Smooth muscle cell (in vitro differentiated cells): Measurements from ENCODE around the gene ACAT2. TPM values are rescaled to one million over a fixed set of nuclear protein-coding genes. Genes with fewer than 3 reads are reported as not detected.

ENCODE experiments used
- DNase-seq: peaks from one replicate; lab custom pipeline; 2025; ENCODE audit not compliant: unreplicated experiment; lab: John Stamatoyannopoulos, UW
- H2AFZ ChIP-seq: fragments of 200-600 bp; sonication (generic); 2 replicates; pipeline ENCODE4 v1.6.0; 2016; ENCODE audit warnings: antibody characterized with exemption, low read depth, mild to moderate bottlenecking
- H3F3A ChIP-seq: fragments of 200-600 bp; sonication (generic); 2 replicates; pipeline ENCODE4 v1.6.0; 2017; ENCODE audit warnings: antibody characterized with exemption, low read depth
- H3K27ac ChIP-seq: fragments of 200-600 bp; sonication (generic); 2 replicates; pipeline ENCODE4 v1.5.1; 2016; ENCODE audit warnings: low read depth, mild to moderate bottlenecking
- H3K27me3 ChIP-seq: fragments of 200-600 bp; sonication (generic); 2 replicates; pipeline ENCODE4 v1.6.1; 2016; ENCODE audit warnings: low read depth, mild to moderate bottlenecking
- H3K36me3 ChIP-seq: fragments of 200-600 bp; sonication (generic); 2 replicates; pipeline ENCODE4 v1.5.1; 2016; ENCODE audit warnings: low read depth
- H3K4me1 ChIP-seq: fragments of 200-600 bp; sonication (generic); 2 replicates; pipeline ENCODE4 v1.5.1; 2016; ENCODE audit warnings: low read depth
- H3K4me2 ChIP-seq: fragments of 200-600 bp; sonication (generic); 2 replicates; pipeline ENCODE4 v1.6.0; 2016; ENCODE audit warnings: mild to moderate bottlenecking
- H3K4me3 ChIP-seq: fragments of 200-600 bp; sonication (generic); 2 replicates; pipeline ENCODE4 v1.5.1; 2016; ENCODE audit warnings: mild to moderate bottlenecking
- H3K79me2 ChIP-seq: fragments of 200-600 bp; sonication (generic); 2 replicates; pipeline ENCODE4 v1.6.0; 2016; ENCODE audit warnings: low read depth, mild to moderate bottlenecking
- H3K9ac ChIP-seq: fragments of 200-600 bp; sonication (generic); 2 replicates; pipeline ENCODE4 v1.6.0; 2016; ENCODE audit warnings: low read depth
- H3K9me3 ChIP-seq: fragments of 200-600 bp; sonication (generic); replicated peaks from 2 replicates; pipeline ENCODE4 v1.5.1; 2016; ENCODE audit warnings: low read depth
- H4K20me1 ChIP-seq: fragments of 200-600 bp; sonication (generic); 2 replicates; pipeline ENCODE4 v1.6.0; 2016; ENCODE audit warnings: low read depth
- WGBS: methylation state at CpG from one replicate; pipeline ENCODE4 v1.1.7; 2016; ENCODE audit warnings: low lambda C conversion rate; 5-methylcytosine and 5-hydroxymethylcytosine counted together
- polyA plus RNA-seq: library from polyadenylated mRNA; unstranded; fragments of >200 nt; fragmentation: Nextera tagmentation; extraction: Ambion mirVana; gene quantifications from 2 replicates; pipeline ENCODE4 v1.2.1, GENCODE V29; 2016
- small RNA-seq: library from RNA; depleted of rRNA; stranded (forward); fragments of <200 nt; gene quantifications from one replicate; pipeline ENCODE3, GENCODE V24; 2014
- total RNA-seq: library from RNA; depleted of rRNA; stranded (reverse); fragments of >200 nt; gene quantifications from 2 replicates; pipeline ENCODE4 v1.2.3, GENCODE V29; 2014
- TF ChIP-seq, protein P1 (sequence below): fragments of 200-600 bp; sonication (generic); IDR thresholded peaks from 2 replicates; pipeline ENCODE4 v1.5.1; 2017; ENCODE audit warnings: borderline replicate concordance, mild to moderate bottlenecking, antibody characterized with exemption; ENCODE audit not compliant: insufficient read depth, poor library complexity, severe bottlenecking

The ACAT2 gene
- total and polyA plus RNA-seq, 2 experiments from 2014 or later, result 21.5 to 82.5 TPM

DNA sequence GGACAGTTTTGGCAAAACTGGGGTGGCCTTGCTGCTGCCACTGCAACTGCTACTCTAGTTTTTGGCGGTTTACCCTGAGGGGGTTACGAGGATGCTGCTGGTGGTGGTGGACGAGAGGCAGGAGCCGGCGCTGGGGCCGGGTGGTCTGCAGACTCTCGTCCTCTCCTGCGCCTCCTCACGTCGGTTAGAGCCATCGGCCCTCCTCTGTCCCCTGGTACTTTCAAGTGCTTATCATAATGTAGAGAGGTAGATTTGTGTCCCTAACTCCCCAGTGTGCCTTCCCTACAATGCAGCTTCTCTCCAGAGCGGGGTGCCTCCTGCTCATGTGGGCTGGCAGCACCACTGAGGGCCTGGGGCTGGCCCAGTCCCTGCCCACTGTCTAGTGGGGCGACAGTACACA, 64.2 kb downstream of the ACAT2 start:
- 97% methylated on average over 12 of the region's 13 CpGs for WGBS

DNA sequence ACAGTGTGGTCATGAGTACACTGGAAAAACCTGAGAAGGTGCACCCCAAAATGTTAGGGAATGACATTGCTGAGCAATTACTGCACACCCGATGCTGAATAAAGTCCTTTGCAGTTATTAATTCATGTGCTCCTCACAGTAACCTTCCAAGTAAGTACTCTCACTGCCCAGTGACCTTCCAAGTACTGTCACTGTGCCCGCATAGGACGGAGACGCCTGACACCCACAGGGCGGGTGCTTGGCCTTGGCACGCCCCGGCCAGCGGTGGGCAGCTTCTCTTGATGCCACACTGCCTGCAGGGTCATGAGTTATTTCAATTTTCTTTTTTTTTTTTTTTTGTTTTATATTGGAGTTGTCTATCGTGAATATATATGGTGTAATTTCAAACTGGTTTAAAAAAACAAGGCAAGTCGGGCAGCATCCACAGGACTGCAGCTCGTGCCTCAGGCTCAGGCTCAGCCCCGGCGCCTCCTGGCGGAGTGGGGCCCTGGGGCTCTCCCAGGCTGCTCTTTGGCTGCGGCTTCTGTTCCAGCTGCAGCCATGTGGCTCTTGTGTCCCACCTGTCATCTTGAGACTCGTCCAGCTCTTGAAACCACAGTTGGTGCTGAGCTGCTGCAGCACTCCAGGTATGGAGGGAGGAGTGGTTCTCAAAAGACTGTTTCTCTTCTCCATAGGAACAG, 65.3 kb downstream of the ACAT2 start:
- no peak overlapping the region for H3K9ac ChIP-seq
- no peaks in the 10 kb centered on the region for H3K79me2 ChIP-seq
- no peaks in the 10 kb centered on the region for H3K4me1 ChIP-seq
- H3K27ac ChIP-seq, result no peak overlapping the region
- H4K20me1 ChIP-seq, result no peaks in the 10 kb centered on the region
- no peaks in the 10 kb centered on the region for H3K27me3 ChIP-seq
- 96% methylated on average over 16 of the region's 16 CpGs for WGBS
- H3K36me3 ChIP-seq, result no peaks in the 10 kb centered on the region
- no peak overlapping the region for H3K4me2 ChIP-seq
- no peak overlapping the region for H3K4me3 ChIP-seq
- TF ChIP-seq, protein P1, sequence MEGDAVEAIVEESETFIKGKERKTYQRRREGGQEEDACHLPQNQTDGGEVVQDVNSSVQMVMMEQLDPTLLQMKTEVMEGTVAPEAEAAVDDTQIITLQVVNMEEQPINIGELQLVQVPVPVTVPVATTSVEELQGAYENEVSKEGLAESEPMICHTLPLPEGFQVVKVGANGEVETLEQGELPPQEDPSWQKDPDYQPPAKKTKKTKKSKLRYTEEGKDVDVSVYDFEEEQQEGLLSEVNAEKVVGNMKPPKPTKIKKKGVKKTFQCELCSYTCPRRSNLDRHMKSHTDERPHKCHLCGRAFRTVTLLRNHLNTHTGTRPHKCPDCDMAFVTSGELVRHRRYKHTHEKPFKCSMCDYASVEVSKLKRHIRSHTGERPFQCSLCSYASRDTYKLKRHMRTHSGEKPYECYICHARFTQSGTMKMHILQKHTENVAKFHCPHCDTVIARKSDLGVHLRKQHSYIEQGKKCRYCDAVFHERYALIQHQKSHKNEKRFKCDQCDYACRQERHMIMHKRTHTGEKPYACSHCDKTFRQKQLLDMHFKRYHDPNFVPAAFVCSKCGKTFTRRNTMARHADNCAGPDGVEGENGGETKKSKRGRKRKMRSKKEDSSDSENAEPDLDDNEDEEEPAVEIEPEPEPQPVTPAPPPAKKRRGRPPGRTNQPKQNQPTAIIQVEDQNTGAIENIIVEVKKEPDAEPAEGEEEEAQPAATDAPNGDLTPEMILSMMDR, result no peak
- no peaks in the 10 kb centered on the region for H3K9me3 ChIP-seq
- no peaks in the 10 kb centered on the region for H3F3A ChIP-seq
- DNase-seq, result no peak
- H2AFZ ChIP-seq, result no peak overlapping the region

More for the DNA sequence above, 64.2 kb downstream of the ACAT2 start:
- no peak overlapping the region for H3K9ac ChIP-seq
- H4K20me1 ChIP-seq, result no peaks in the 10 kb centered on the region
- H3K27ac ChIP-seq, result no peak overlapping the region
- no peaks in the 10 kb centered on the region for H3K27me3 ChIP-seq
- no peaks in the 10 kb centered on the region for H3K4me1 ChIP-seq
- H3F3A ChIP-seq, result no peaks in the 10 kb centered on the region
- no peak for DNase-seq
- H3K79me2 ChIP-seq, result no peaks in the 10 kb centered on the region
- no peaks in the 10 kb centered on the region for H3K36me3 ChIP-seq
- H3K9me3 ChIP-seq, result no peaks in the 10 kb centered on the region
- H2AFZ ChIP-seq, result no peak overlapping the region
- H3K4me2 ChIP-seq, result no peak overlapping the region
- H3K4me3 ChIP-seq, result no peak overlapping the region
- TF ChIP-seq, protein P1, result no peak

DNA sequence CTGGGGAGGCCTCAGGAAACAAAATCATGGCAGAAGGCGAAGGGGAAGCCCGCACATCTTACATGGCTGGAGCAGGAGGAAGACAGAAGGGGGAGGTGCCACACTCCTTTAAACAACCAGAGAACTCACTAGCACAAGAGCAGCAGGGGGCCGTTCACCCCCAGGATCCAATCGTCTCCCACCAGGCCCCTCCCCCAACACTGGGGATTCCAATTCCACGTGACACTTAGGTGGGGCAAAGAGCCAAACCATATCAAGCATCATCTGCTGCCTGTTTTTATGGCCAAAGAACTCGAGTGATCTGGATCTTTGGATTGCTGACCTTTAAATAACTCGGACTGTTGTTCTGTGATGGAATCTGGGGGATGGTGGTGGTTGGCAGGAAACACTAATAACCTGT, 66.2 kb downstream of the ACAT2 start:
- Histone ChIP-seq H2AFZ (no peak overlapping the region), H3K9me3 (no peaks in the 10 kb centered on the region), H3K79me2 (no peaks in the 10 kb centered on the region), H3K27me3 (no peaks in the 10 kb centered on the region), H3K27ac (no peak overlapping the region), H3K4me1 (no peaks in the 10 kb centered on the region), H3K36me3 (no peaks in the 10 kb centered on the region), H3K9ac (no peak overlapping the region), H4K20me1 (no peaks in the 10 kb centered on the region), H3F3A (no peaks in the 10 kb centered on the region), H3K4me3 (no peak overlapping the region), H3K4me2 (no peak overlapping the region)
- 83% methylated on average over 7 of the region's 7 CpGs for WGBS
- TF ChIP-seq, protein P1, result no peak
- no peak for DNase-seq

Small RNA genes within 50 kb of the gene (small RNA-seq; reads per million reads assigned to genes)
- gene RNU4ATAC18P (not detected), gene SNORA20 (168 reads per million, percentile 99 among the genes with 10 or more reads in this experiment), gene SNORA29 (not detected)

Other genes with a start within 250 kb of the ACAT2 start
- 68.4 and 69.4 TPM in 2 replicates for gene SOD2, start 68.8 kb upstream of the ACAT2 start, total RNA-seq
- gene SOD2, start 68.8 kb upstream of the ACAT2 start, polyA plus RNA-seq, result 53.2 and 72.0 TPM in 2 replicates
- gene WTAP, start 34.5 kb upstream of the ACAT2 start, total RNA-seq, result 90.2 and 94.1 TPM in 2 replicates
- gene WTAP, start 34.5 kb upstream of the ACAT2 start, polyA plus RNA-seq, result 39.4 and 56.8 TPM in 2 replicates
- gene TCP1, start 27.6 kb downstream of the ACAT2 start, total RNA-seq, result 132 and 153 TPM in 2 replicates
- 124 and 125 TPM in 2 replicates for gene TCP1, start 27.6 kb downstream of the ACAT2 start, polyA plus RNA-seq
- 78.9 and 107 TPM in 2 replicates for gene MRPL18, start 28.4 kb downstream of the ACAT2 start, total RNA-seq
- gene MRPL18, start 28.4 kb downstream of the ACAT2 start, polyA plus RNA-seq, result 78.8 and 80.4 TPM in 2 replicates
- not detected in 2 replicates for gene PNLDC1, start 38.2 kb downstream of the ACAT2 start, total RNA-seq
- not detected in 2 replicates for gene PNLDC1, start 38.2 kb downstream of the ACAT2 start, polyA plus RNA-seq
- gene MAS1, start 128.9 kb downstream of the ACAT2 start, total RNA-seq, result not detected in 2 replicates
- not detected in 2 replicates for gene MAS1, start 128.9 kb downstream of the ACAT2 start, polyA plus RNA-seq
- 64.5 and 77.4 TPM in 2 replicates for gene IGF2R, start 207.0 kb downstream of the ACAT2 start, total RNA-seq
- gene IGF2R, start 207.0 kb downstream of the ACAT2 start, polyA plus RNA-seq, result 43.9 and 44.7 TPM in 2 replicates